Measurements from ENCODE around the gene KANSL1. TPM values are rescaled to one million over a fixed set of nuclear protein-coding genes. Genes with fewer than 3 reads are reported as not detected.

Gene KANSL1
- total and polyA plus RNA-seq, 2 experiments from 2014 or later = 12.2 to 38.2 TPM

DNA sequence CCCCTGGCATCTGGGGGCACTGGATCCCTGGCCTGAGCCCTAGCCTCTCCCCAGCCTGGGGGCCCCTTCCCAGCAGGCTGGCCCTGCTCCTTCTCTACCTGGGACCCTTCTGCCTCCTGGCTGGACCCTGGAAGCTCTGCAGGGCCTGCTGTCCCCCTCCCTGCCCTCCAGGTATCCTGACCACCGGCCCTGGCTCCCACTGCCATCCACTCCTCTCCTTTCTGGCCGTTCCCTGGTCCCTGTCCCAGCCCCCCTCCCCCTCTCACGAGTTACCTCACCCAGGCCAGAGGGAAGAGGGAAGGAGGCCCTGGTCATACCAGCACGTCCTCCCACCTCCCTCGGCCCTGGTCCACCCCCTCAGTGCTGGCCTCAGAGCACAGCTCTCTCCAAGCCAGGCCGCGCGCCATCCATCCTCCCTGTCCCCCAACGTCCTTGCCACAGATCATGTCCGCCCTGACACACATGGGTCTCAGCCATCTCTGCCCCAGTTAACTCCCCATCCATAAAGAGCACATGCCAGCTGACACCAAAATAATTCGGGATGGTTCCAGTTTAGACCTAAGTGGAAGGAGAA lies 180.6 kb downstream of the KANSL1 start:
- Histone ChIP-seq H3K36me3 (ENCODE audit: low read depth) (no peaks in the 10 kb centered on the region), H3K4me2 (ENCODE audit: unreplicated experiment) (no peak overlapping the region), H4K20me1 (ENCODE audit: insufficient read depth) (no peaks in the 10 kb centered on the region), H3K4me1 (ENCODE audit: insufficient read depth) (peaks cover 8% of the 10 kb centered on the region), H3K9me3 (ENCODE audit: low read depth) (no peaks in the 10 kb centered on the region), H3K27ac (no peak overlapping the region), H3K9ac (no peak overlapping the region), H2AFZ (no peak overlapping the region), H3K9me2 (ENCODE audit: insufficient read depth) (no peaks in the 10 kb centered on the region), H3K79me2 (ENCODE audit: insufficient read depth) (no peaks in the 10 kb centered on the region), H3F3A (ENCODE audit: insufficient read depth) (no peaks in the 10 kb centered on the region), H3K4me3 (no peak overlapping the region), H3K27me3 (replicated peaks; ENCODE audit: insufficient read depth) (no peaks in the 10 kb centered on the region)
- no peak for DNase-seq
- in situ Hi-C loops (cut with MboI) = no loop called here
- no peak for TF ChIP-seq EZH2 (IDR thresholded peaks at IDR 0.05; ENCODE audit: insufficient read depth, poor library complexity, severe bottlenecking)
- TF ChIP-seq EZH2phosphoT487 (IDR thresholded peaks at IDR 0.05; ENCODE audit: insufficient read depth, low read depth) = no peak
- WGBS, 2 experiments (ENCODE audit: low coverage in 1 of 2, low lambda C conversion rate in 2 of 2, missing lambda C conversion rate in 2 of 2) = 75 to 82% methylated on average over 7 to 11 of the region's 11 CpGs

DNA sequence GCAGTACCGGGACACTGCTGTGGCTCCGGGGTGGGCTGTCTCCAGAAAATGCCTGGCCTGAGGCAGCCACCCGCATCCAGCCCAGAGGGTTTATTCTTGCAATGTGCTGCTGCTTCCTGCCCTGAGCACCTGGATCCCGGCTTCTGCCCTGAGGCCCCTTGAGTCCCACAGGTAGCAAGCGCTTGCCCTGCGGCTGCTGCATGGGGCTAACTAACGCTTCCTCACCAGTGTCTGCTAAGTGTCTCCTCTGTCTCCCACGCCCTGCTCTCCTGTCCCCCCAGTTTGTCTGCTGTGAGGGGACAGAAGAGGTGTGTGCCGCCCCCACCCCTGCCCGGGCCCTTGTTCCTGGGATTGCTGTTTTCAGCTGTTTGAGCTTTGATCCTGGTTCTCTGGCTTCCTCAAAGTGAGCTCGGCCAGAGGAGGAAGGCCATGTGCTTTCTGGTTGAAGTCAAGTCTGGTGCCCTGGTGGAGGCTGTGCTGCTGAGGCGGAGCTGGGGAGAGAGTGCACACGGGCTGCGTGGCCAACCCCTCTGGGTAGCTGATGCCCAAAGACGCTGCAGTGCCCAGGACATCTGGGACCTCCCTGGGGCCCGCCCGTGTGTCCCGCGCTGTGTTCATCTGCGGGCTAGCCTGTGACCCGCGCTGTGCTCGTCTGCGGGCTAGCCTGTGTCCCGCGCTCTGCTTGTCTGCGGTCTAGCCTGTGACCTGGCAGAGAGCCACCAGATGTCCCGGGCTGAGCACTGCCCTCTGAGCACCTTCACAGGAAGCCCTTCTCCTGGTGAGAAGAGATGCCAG lies 181.3 kb downstream of the KANSL1 start:
- Histone ChIP-seq H3K36me3 (ENCODE audit: low read depth) (no peaks in the 10 kb centered on the region), H3K4me2 (ENCODE audit: unreplicated experiment) (no peak overlapping the region), H3K4me3 (no peak overlapping the region), H3K9ac (no peak overlapping the region), H3K27me3 (replicated peaks; ENCODE audit: insufficient read depth) (no peaks in the 10 kb centered on the region), H3K27ac (no peak overlapping the region), H3K79me2 (ENCODE audit: insufficient read depth) (no peaks in the 10 kb centered on the region), H2AFZ (no peak overlapping the region), H3F3A (ENCODE audit: insufficient read depth) (no peaks in the 10 kb centered on the region), H4K20me1 (ENCODE audit: insufficient read depth) (no peaks in the 10 kb centered on the region), H3K9me3 (ENCODE audit: low read depth) (no peaks in the 10 kb centered on the region), H3K4me1 (ENCODE audit: insufficient read depth) (peaks cover 8% of the 10 kb centered on the region), H3K9me2 (ENCODE audit: insufficient read depth) (no peaks in the 10 kb centered on the region)
- TF ChIP-seq EZH2 (IDR thresholded peaks at IDR 0.05; ENCODE audit: insufficient read depth, poor library complexity, severe bottlenecking) (no peak), EZH2phosphoT487 (IDR thresholded peaks at IDR 0.05; ENCODE audit: insufficient read depth, low read depth) (no peak)
- in situ Hi-C loops (cut with MboI) = no loop called here
- 77 to 78% methylated on average over 27 to 28 of the region's 28 CpGs for WGBS, 2 experiments (ENCODE audit: low coverage in 1 of 2, low lambda C conversion rate in 2 of 2, missing lambda C conversion rate in 2 of 2)
- no peak for DNase-seq

DNA sequence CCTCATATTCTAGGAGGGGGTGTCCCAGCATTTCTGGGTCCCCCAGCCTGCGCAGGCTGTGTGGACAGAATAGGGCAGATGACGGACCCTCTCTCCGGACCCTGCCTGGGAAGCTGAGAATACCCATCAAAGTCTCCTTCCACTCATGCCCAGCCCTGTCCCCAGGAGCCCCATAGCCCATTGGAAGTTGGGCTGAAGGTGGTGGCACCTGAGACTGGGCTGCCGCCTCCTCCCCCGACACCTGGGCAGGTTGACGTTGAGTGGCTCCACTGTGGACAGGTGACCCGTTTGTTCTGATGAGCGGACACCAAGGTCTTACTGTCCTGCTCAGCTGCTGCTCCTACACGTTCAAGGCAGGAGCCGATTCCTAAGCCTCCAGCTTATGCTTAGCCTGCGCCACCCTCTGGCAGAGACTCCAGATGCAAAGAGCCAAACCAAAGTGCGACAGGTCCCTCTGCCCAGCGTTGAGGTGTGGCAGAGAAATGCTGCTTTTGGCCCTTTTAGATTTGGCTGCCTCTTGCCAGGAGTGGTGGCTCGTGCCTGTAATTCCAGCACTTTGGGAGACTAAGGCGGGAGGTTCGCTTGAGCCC lies 182.5 kb downstream of the KANSL1 start:
- WGBS, 2 experiments (ENCODE audit: low coverage in 1 of 2, low lambda C conversion rate in 2 of 2, missing lambda C conversion rate in 2 of 2) = 81 to 82% methylated on average over 16 of the region's 16 CpGs
- H3K9ac ChIP-seq = no peak overlapping the region
- H3K4me3 ChIP-seq = no peak overlapping the region
- H3K4me2 ChIP-seq (ENCODE audit: unreplicated experiment) = no peak overlapping the region
- H3F3A ChIP-seq (ENCODE audit: insufficient read depth) = no peaks in the 10 kb centered on the region
- H4K20me1 ChIP-seq (ENCODE audit: insufficient read depth) = no peaks in the 10 kb centered on the region
- H3K27ac ChIP-seq = no peak overlapping the region
- no peaks in the 10 kb centered on the region for H3K9me3 ChIP-seq (ENCODE audit: low read depth)
- H2AFZ ChIP-seq = no peak overlapping the region
- H3K27me3 ChIP-seq (replicated peaks; ENCODE audit: insufficient read depth) = no peaks in the 10 kb centered on the region
- no peaks in the 10 kb centered on the region for H3K9me2 ChIP-seq (ENCODE audit: insufficient read depth)
- H3K79me2 ChIP-seq (ENCODE audit: insufficient read depth) = no peaks in the 10 kb centered on the region
- in situ Hi-C loops (cut with MboI) = no loop called here
- TF ChIP-seq EZH2phosphoT487 (IDR thresholded peaks at IDR 0.05; ENCODE audit: insufficient read depth, low read depth) = no peak
- no peak for TF ChIP-seq EZH2 (IDR thresholded peaks at IDR 0.05; ENCODE audit: insufficient read depth, poor library complexity, severe bottlenecking)
- H3K4me1 ChIP-seq (ENCODE audit: insufficient read depth) = peaks cover 8% of the 10 kb centered on the region
- DNase-seq = peak; percentile 13
- no peaks in the 10 kb centered on the region for H3K36me3 ChIP-seq (ENCODE audit: low read depth)

DNA sequence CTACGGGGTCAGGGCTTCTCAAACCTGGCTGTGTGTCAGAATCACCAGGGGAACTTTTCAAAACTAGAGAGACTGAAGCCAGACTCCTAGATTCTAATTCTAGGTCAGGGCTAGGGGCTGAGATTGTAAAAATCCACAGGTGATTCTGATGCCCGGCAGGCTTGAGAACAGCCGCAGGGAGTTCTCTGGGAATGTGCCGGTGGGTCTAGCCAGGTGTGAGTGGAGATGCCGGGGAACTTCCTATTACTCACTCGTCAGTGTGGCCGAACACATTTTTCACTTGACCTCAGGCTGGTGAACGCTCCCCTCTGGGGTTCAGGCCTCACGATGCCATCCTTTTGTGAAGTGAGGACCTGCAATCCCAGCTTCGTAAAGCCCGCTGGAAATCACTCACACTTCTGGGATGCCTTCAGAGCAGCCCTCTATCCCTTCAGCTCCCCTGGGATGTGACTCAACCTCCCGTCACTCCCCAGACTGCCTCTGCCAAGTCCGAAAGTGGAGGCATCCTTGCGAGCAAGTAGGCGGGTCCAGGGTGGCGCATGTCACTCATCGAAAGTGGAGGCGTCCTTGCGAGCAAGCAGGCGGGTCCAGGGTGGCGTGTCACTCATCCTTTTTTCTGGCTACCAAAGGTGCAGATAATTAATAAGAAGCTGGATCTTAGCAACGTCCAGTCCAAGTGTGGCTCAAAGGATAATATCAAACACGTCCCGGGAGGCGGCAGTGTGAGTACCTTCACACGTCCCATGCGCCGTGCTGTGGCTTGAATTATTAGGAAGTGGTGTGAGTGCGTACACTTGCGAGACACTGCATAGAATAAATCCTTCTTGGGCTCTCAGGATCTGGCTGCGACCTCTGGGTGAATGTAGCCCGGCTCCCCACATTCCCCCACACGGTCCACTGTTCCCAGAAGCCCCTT lies 183.3 kb downstream of the KANSL1 start:
- Histone ChIP-seq H3K9me3 (ENCODE audit: low read depth) (no peaks in the 10 kb centered on the region), H4K20me1 (ENCODE audit: insufficient read depth) (no peaks in the 10 kb centered on the region), H3K27me3 (replicated peaks; ENCODE audit: insufficient read depth) (no peaks in the 10 kb centered on the region), H3K9ac (no peak overlapping the region), H3K4me2 (ENCODE audit: unreplicated experiment) (no peak overlapping the region), H2AFZ (no peak overlapping the region), H3K27ac (no peak overlapping the region), H3K79me2 (ENCODE audit: insufficient read depth) (no peaks in the 10 kb centered on the region), H3K9me2 (ENCODE audit: insufficient read depth) (no peaks in the 10 kb centered on the region), H3K4me1 (ENCODE audit: insufficient read depth) (peaks cover 8% of the 10 kb centered on the region), H3K36me3 (ENCODE audit: low read depth) (no peaks in the 10 kb centered on the region), H3F3A (ENCODE audit: insufficient read depth) (no peaks in the 10 kb centered on the region), H3K4me3 (no peak overlapping the region)
- no peak for TF ChIP-seq EZH2 (IDR thresholded peaks at IDR 0.05; ENCODE audit: insufficient read depth, poor library complexity, severe bottlenecking)
- no peak for TF ChIP-seq EZH2phosphoT487 (IDR thresholded peaks at IDR 0.05; ENCODE audit: insufficient read depth, low read depth)
- WGBS, 2 experiments (ENCODE audit: low coverage in 1 of 2, low lambda C conversion rate in 2 of 2, missing lambda C conversion rate in 2 of 2) = 83 to 84% methylated on average over 33 of the region's 33 CpGs
- DNase-seq = no peak
- in situ Hi-C loops (cut with MboI) = loop anchor here (10.0 kb wide), 1 partner anchor 205 kb away; no protein-coding TSS in a partner anchor

Measured in GM23248 (cell line).